Chondrocyte (in vitro differentiated cells): ENCODE measurements around the gene TMEM267. TPM values are rescaled to one million over a fixed set of nuclear protein-coding genes. Genes with fewer than 3 reads are reported as not detected.
A peak's percentile ranks its signal among the peaks of the same experiment; 100 is the strongest.

Experiments
- DNase-seq: peaks from one replicate; pipeline ENCODE4 v3.0.0; 2021; ENCODE audit warnings: mixed read lengths, low spot score
- H3K27ac Mint-ChIP-seq: one replicate; pipeline ENCODE4 v1.8.0; 2021; ENCODE audit warnings: mild to moderate bottlenecking, moderate library complexity, mixed read lengths; ENCODE audit not compliant: unreplicated experiment
- H3K27me3 Mint-ChIP-seq: 2 replicates; pipeline ENCODE4 v1.8.0; 2021; ENCODE audit warnings: low read depth, mixed read lengths
- H3K36me3 Mint-ChIP-seq: 2 replicates; pipeline ENCODE4 v1.8.0; 2021; ENCODE audit warnings: low read depth, mixed read lengths
- H3K4me1 Mint-ChIP-seq: 2 replicates; pipeline ENCODE4 v1.8.0; 2021; ENCODE audit warnings: low read depth, mild to moderate bottlenecking, mixed read lengths
- H3K4me3 Mint-ChIP-seq: one replicate; pipeline ENCODE4 v1.8.0; 2021; ENCODE audit warnings: mild to moderate bottlenecking, moderate library complexity, mixed read lengths; ENCODE audit not compliant: unreplicated experiment
- H3K9me3 Mint-ChIP-seq: 2 replicates; pipeline ENCODE4 v1.8.0; 2021; ENCODE audit warnings: low read depth, mixed read lengths
- CTCF ChIP-seq: fragments of 200-600 bp; sonication (generic); IDR thresholded peaks from 2 replicates; pipeline ENCODE4 v1.5.0; 2021; ENCODE audit warnings: antibody characterized with exemption, mild to moderate bottlenecking, moderate library complexity
- total RNA-seq: library from RNA; stranded (reverse); gene quantifications from 3 replicates; pipeline ENCODE4 v1.2.1, GENCODE V29; 2021

TMEM267 gene
- total RNA-seq, 1 donor from 2014 or later = 32.3 TPM

- Mint-ChIP-seq H3K4me3 (no peak overlapping the region), H3K36me3 (no peaks in the 10 kb centered on the region), H3K9me3 (no peaks in the 10 kb centered on the region), H3K27ac (no peak overlapping the region), H3K4me1 (no peaks in the 10 kb centered on the region), H3K27me3 (no peaks in the 10 kb centered on the region)
- no peak for DNase-seq
- TF ChIP-seq CTCF = no peak
Observed at GRCh38 chr5:43497311-43498104, 13.8 kb upstream of the TMEM267 start.

GRCh38 chr5:43491326-43491725 is 7.7 kb upstream of the TMEM267 start:
- Mint-ChIP-seq H3K9me3 (no peaks in the 10 kb centered on the region), H3K4me3 (no peak overlapping the region), H3K4me1 (no peaks in the 10 kb centered on the region), H3K27me3 (no peaks in the 10 kb centered on the region), H3K27ac (no peak overlapping the region), H3K36me3 (no peaks in the 10 kb centered on the region)
- TF ChIP-seq CTCF = no peak
- DNase-seq = no peak

DNA sequence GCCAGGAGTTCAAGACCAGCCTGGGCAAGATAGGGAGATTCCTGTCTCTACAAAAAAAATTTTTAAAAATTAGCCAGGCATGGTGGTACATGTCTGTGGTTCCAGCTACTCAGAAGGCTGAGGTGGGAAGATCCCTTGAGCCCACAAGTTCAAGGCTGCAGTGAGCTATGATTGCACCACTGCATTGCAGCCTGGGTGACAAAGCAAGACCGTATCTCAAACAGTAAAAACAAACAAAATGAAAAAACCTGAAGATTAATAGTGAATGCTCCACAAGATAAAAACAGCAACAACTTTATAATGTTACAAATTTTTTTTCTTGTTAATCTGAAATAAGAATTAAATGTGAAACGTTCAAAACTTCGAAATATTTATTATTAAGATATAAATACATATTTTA is 2.7 kb upstream of the TMEM267 start:
- no peaks in the 10 kb centered on the region for H3K36me3 Mint-ChIP-seq
- no peak overlapping the region for H3K27ac Mint-ChIP-seq
- H3K9me3 Mint-ChIP-seq = no peaks in the 10 kb centered on the region
- no peaks in the 10 kb centered on the region for H3K27me3 Mint-ChIP-seq
- H3K4me1 Mint-ChIP-seq = peaks cover 30% of the 10 kb centered on the region
- H3K4me3 Mint-ChIP-seq = no peak overlapping the region
- TF ChIP-seq CTCF = no peak
- DNase-seq = no peak

DNA sequence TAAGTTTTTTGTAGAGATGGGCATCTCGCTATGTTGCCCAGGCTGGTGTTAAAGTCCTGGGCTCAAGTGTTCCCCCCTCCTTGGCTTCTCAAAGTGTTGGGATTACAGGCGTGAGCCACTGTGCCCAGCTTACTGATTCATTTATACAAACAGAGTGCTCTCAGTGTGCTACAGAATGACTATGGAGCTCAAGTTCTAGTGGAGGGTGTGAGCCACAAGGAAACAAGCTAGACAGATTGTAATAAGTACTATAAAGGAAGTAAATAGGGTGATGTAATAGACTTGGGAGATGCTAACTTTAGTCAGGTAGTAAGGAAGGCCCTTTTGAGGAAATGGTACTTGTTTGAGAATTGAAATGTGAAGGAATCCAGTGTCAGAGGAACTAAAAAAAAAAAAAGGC is 1.7 kb upstream of the TMEM267 start:
- no peak for DNase-seq
- TF ChIP-seq CTCF = no peak
- peak overlapping the region; percentile 100 for H3K27ac Mint-ChIP-seq
- no peaks in the 10 kb centered on the region for H3K9me3 Mint-ChIP-seq
- H3K36me3 Mint-ChIP-seq = no peaks in the 10 kb centered on the region
- no peaks in the 10 kb centered on the region for H3K27me3 Mint-ChIP-seq
- peaks cover 33% of the 10 kb centered on the region for H3K4me1 Mint-ChIP-seq
- H3K4me3 Mint-ChIP-seq = no peak overlapping the region

DNA sequence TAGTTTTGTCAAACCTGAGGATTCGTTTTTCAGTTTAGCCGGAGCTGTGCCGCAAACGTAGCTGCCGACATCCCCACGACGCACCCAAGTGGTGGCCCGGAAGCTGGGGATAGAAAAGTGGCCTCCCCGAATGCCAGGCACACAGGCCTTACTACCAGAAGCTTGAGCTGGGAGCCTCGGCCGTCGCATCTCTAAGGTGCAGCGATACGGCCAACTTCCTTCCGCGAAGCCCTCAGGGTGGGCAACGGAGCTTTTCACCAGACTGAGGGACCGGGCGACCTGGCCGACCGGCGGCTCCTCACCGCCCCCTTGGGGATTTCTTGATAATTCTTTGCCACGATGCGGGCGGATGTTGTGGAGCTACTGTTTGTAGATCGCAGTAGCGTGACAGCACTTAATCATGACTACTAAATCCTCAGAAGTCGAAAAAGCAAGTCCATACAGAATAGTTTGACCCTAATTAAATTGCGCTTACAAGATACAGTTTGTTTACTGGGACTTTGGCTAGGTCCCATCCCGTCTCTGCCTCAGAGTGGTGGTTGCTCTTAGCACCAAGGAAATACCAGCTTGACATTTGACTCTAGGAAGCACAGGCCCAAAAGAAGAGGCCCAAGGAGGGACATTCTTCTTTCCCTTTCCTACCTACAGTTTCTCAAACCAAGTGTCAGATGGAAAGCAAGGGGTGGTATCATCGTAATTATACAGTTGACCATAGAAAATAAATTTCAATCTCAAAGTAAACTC is 613 bp upstream of the TMEM267 start:
- H3K4me3 Mint-ChIP-seq = peak overlapping the region; percentile 99
- H3K27ac Mint-ChIP-seq = peak overlapping the region; percentile 100
- H3K36me3 Mint-ChIP-seq = no peaks in the 10 kb centered on the region
- no peaks in the 10 kb centered on the region for H3K27me3 Mint-ChIP-seq
- DNase-seq = no peak
- H3K4me1 Mint-ChIP-seq = peaks cover 39% of the 10 kb centered on the region
- peak; percentile 88 for TF ChIP-seq CTCF
- H3K9me3 Mint-ChIP-seq = no peaks in the 10 kb centered on the region
